ENCODE measurements around the gene KIF23.
"Not testable (repeated sequence)": the region's sequence is repeated elsewhere in the genome, so short reads cannot be mapped to it uniquely, and the experiment has no call there.

KIF23 gene

GRCh38 chr15:69413822-69414700 is at the start of gene KIF23:
TSS of gene KIF23 (plus strand) at chr15:69414349. CDS start at chr15:69414466, 117 bp downstream.
- DNase-seq (ENCODE audit: low spot score) = peak; percentile 96

GRCh38 chr15:69367236-69367635 is 46.9 kb upstream of the KIF23 start:
- peak; percentile 39 for DNase-seq (ENCODE audit: low spot score)

- no peak for DNase-seq (ENCODE audit: low spot score)
These were observed 44.5 kb upstream of the KIF23 start for GRCh38 chr15:69369631-69370030.

- DNase-seq (ENCODE audit: low spot score) = no peak
These were observed 40.7 kb upstream of the KIF23 start for GRCh38 chr15:69373406-69373805.

GRCh38 chr15:69375151-69375790 is 38.9 kb upstream of the KIF23 start:
- DNase-seq (ENCODE audit: low spot score) = no peak

- no peak for DNase-seq (ENCODE audit: low spot score)
These were observed 36.8 kb upstream of the KIF23 start for GRCh38 chr15:69377216-69377970.

- DNase-seq (ENCODE audit: low spot score) = peak; percentile 59
These were observed 33.9 kb upstream of the KIF23 start for GRCh38 chr15:69380100-69380725.

GRCh38 chr15:69380726-69381105 is 33.4 kb upstream of the KIF23 start:
- DNase-seq (ENCODE audit: low spot score) = no peak

GRCh38 chr15:69382176-69382575 is 32.0 kb upstream of the KIF23 start:
- not testable (repeated sequence) for DNase-seq (ENCODE audit: low spot score)

- DNase-seq (ENCODE audit: low spot score) = not testable (repeated sequence)
These were observed 30.1 kb upstream of the KIF23 start for GRCh38 chr15:69384066-69384465.

GRCh38 chr15:69384626-69385598 is 29.2 kb upstream of the KIF23 start:
- no peak for DNase-seq (ENCODE audit: low spot score)

GRCh38 chr15:69385831-69386230 is 28.3 kb upstream of the KIF23 start:
- DNase-seq (ENCODE audit: low spot score) = no peak

GRCh38 chr15:69386284-69386683 is 27.9 kb upstream of the KIF23 start:
- DNase-seq (ENCODE audit: low spot score) = no peak

GRCh38 chr15:69388260-69388705 is 25.9 kb upstream of the KIF23 start:
- DNase-seq (ENCODE audit: low spot score) = peak; percentile 7

- no peak for DNase-seq (ENCODE audit: low spot score)
These were observed 24.7 kb upstream of the KIF23 start for GRCh38 chr15:69389426-69389825.

GRCh38 chr15:69390575-69390974 is 23.6 kb upstream of the KIF23 start:
- DNase-seq (ENCODE audit: low spot score) = peak; percentile 85

GRCh38 chr15:69391046-69391757 is 22.9 kb upstream of the KIF23 start:
- DNase-seq (ENCODE audit: low spot score) = no peak

GRCh38 chr15:69392352-69392751 is 21.8 kb upstream of the KIF23 start:
- peak; percentile 20 for DNase-seq (ENCODE audit: low spot score)

GRCh38 chr15:69393831-69394491 is 20.2 kb upstream of the KIF23 start:
- DNase-seq (ENCODE audit: low spot score) = peak; percentile 78

Measured in kidney tubule cell (primary cell).